ENCODE data around the gene FOXP1.

FOXP1 gene

GRCh38 chr3:71456156-71456555 lies 127.4 kb downstream of the FOXP1 start:
- no peaks in the 10 kb centered on the region for H3K9me3 ChIP-seq (ENCODE audit: control insufficient read depth, low read length)
- 92 to 94% methylated on average over 3 to 4 of the region's 4 CpGs for WGBS, 2 experiments
- H3K27me3 ChIP-seq (ENCODE audit: control insufficient read depth, insufficient read depth, low read length, poor library complexity, severe bottlenecking), result no peaks in the 10 kb centered on the region
- H3K4me3 ChIP-seq (ENCODE audit: insufficient read depth, low read depth, low read length), result no peak overlapping the region
- H3K36me3 ChIP-seq (ENCODE audit: control insufficient read depth, insufficient read depth, low read length), result no peaks in the 10 kb centered on the region
- H3K27ac ChIP-seq (ENCODE audit: insufficient read depth, low read depth, low read length, poor library complexity, severe bottlenecking), result no peak overlapping the region
- H3K4me1 ChIP-seq (ENCODE audit: control insufficient read depth, insufficient read depth, low read length), result peaks cover 5% of the 10 kb centered on the region

- H3K36me3 ChIP-seq (ENCODE audit: control insufficient read depth, insufficient read depth, low read length), result no peaks in the 10 kb centered on the region
- WGBS, 2 experiments, result 94 to 95% methylated on average over 14 to 15 of the region's 15 CpGs
- H3K4me1 ChIP-seq (ENCODE audit: control insufficient read depth, insufficient read depth, low read length), result peaks cover 11% of the 10 kb centered on the region
- H3K9me3 ChIP-seq (ENCODE audit: control insufficient read depth, low read length), result no peaks in the 10 kb centered on the region
- H3K27me3 ChIP-seq (ENCODE audit: control insufficient read depth, insufficient read depth, low read length, poor library complexity, severe bottlenecking), result no peaks in the 10 kb centered on the region
- H3K27ac ChIP-seq (ENCODE audit: insufficient read depth, low read depth, low read length, poor library complexity, severe bottlenecking), result no peak overlapping the region
- H3K4me3 ChIP-seq (ENCODE audit: insufficient read depth, low read depth, low read length), result no peak overlapping the region
Observed at GRCh38 chr3:71454512-71455403, 128.8 kb downstream of the FOXP1 start.

- no peaks in the 10 kb centered on the region for H3K9me3 ChIP-seq (ENCODE audit: control insufficient read depth, low read length)
- H3K27me3 ChIP-seq (ENCODE audit: control insufficient read depth, insufficient read depth, low read length, poor library complexity, severe bottlenecking), result no peaks in the 10 kb centered on the region
- no peak overlapping the region for H3K27ac ChIP-seq (ENCODE audit: insufficient read depth, low read depth, low read length, poor library complexity, severe bottlenecking)
- peaks cover 11% of the 10 kb centered on the region for H3K4me1 ChIP-seq (ENCODE audit: control insufficient read depth, insufficient read depth, low read length)
- H3K36me3 ChIP-seq (ENCODE audit: control insufficient read depth, insufficient read depth, low read length), result no peaks in the 10 kb centered on the region
- 93 to 94% methylated on average over 10 of the region's 10 CpGs for WGBS, 2 experiments
- H3K4me3 ChIP-seq (ENCODE audit: insufficient read depth, low read depth, low read length), result no peak overlapping the region
Observed at GRCh38 chr3:71453822-71454511, 129.6 kb downstream of the FOXP1 start.

- H3K4me3 ChIP-seq (ENCODE audit: insufficient read depth, low read depth, low read length), result no peak overlapping the region
- WGBS, 2 experiments, result 83 to 94% methylated on average over 3 of the region's 3 CpGs
- no peaks in the 10 kb centered on the region for H3K36me3 ChIP-seq (ENCODE audit: control insufficient read depth, insufficient read depth, low read length)
- no peak overlapping the region for H3K27ac ChIP-seq (ENCODE audit: insufficient read depth, low read depth, low read length, poor library complexity, severe bottlenecking)
- H3K9me3 ChIP-seq (ENCODE audit: control insufficient read depth, low read length), result no peaks in the 10 kb centered on the region
- H3K27me3 ChIP-seq (ENCODE audit: control insufficient read depth, insufficient read depth, low read length, poor library complexity, severe bottlenecking), result no peaks in the 10 kb centered on the region
- peaks cover 11% of the 10 kb centered on the region for H3K4me1 ChIP-seq (ENCODE audit: control insufficient read depth, insufficient read depth, low read length)
Observed at GRCh38 chr3:71453319-71453718, 130.2 kb downstream of the FOXP1 start.

- 94 to 96% methylated on average over 5 of the region's 5 CpGs for WGBS, 2 experiments
Observed at GRCh38 chr3:71451812-71452211, 131.7 kb downstream of the FOXP1 start.

GRCh38 chr3:71451060-71451459 lies 132.5 kb downstream of the FOXP1 start:
- Histone ChIP-seq H3K4me1 (ENCODE audit: control insufficient read depth, insufficient read depth, low read length) (peaks cover 14% of the 10 kb centered on the region), H3K36me3 (ENCODE audit: control insufficient read depth, insufficient read depth, low read length) (no peaks in the 10 kb centered on the region), H3K4me3 (ENCODE audit: insufficient read depth, low read depth, low read length) (no peak overlapping the region), H3K27ac (ENCODE audit: insufficient read depth, low read depth, low read length, poor library complexity, severe bottlenecking) (no peak overlapping the region), H3K9me3 (ENCODE audit: control insufficient read depth, low read length) (no peaks in the 10 kb centered on the region), H3K27me3 (ENCODE audit: control insufficient read depth, insufficient read depth, low read length, poor library complexity, severe bottlenecking) (no peaks in the 10 kb centered on the region)
- WGBS, 2 experiments, result 86 to 96% methylated on average over 4 of the region's 4 CpGs

More at GRCh38 chr3:71451812-71452211, 131.7 kb downstream of the FOXP1 start:
- Histone ChIP-seq H3K36me3 (ENCODE audit: control insufficient read depth, insufficient read depth, low read length) (no peaks in the 10 kb centered on the region), H3K9me3 (ENCODE audit: control insufficient read depth, low read length) (no peaks in the 10 kb centered on the region), H3K4me1 (ENCODE audit: control insufficient read depth, insufficient read depth, low read length) (peaks cover 14% of the 10 kb centered on the region), H3K27me3 (ENCODE audit: control insufficient read depth, insufficient read depth, low read length, poor library complexity, severe bottlenecking) (no peaks in the 10 kb centered on the region), H3K4me3 (ENCODE audit: insufficient read depth, low read depth, low read length) (no peak overlapping the region), H3K27ac (ENCODE audit: insufficient read depth, low read depth, low read length, poor library complexity, severe bottlenecking) (no peak overlapping the region)

GRCh38 chr3:71450162-71450561 lies 133.4 kb downstream of the FOXP1 start:
- Histone ChIP-seq H3K36me3 (ENCODE audit: control insufficient read depth, insufficient read depth, low read length) (no peaks in the 10 kb centered on the region), H3K27ac (ENCODE audit: insufficient read depth, low read depth, low read length, poor library complexity, severe bottlenecking) (no peak overlapping the region), H3K4me3 (ENCODE audit: insufficient read depth, low read depth, low read length) (no peak overlapping the region), H3K4me1 (ENCODE audit: control insufficient read depth, insufficient read depth, low read length) (peaks cover 14% of the 10 kb centered on the region), H3K27me3 (ENCODE audit: control insufficient read depth, insufficient read depth, low read length, poor library complexity, severe bottlenecking) (no peaks in the 10 kb centered on the region), H3K9me3 (ENCODE audit: control insufficient read depth, low read length) (no peaks in the 10 kb centered on the region)
- 94 to 95% methylated on average over 6 of the region's 6 CpGs for WGBS, 2 experiments

- 87 to 91% methylated on average over 5 of the region's 5 CpGs for WGBS, 2 experiments
- no peak overlapping the region for H3K27ac ChIP-seq (ENCODE audit: insufficient read depth, low read depth, low read length, poor library complexity, severe bottlenecking)
Observed at GRCh38 chr3:71447803-71448202, 135.7 kb downstream of the FOXP1 start.

GRCh38 chr3:71447197-71447596 lies 136.3 kb downstream of the FOXP1 start:
- H3K4me3 ChIP-seq (ENCODE audit: insufficient read depth, low read depth, low read length), result no peak overlapping the region
- WGBS, 2 experiments, result 91 to 95% methylated on average over 2 of the region's 2 CpGs
- no peaks in the 10 kb centered on the region for H3K27me3 ChIP-seq (ENCODE audit: control insufficient read depth, insufficient read depth, low read length, poor library complexity, severe bottlenecking)
- H3K9me3 ChIP-seq (ENCODE audit: control insufficient read depth, low read length), result no peaks in the 10 kb centered on the region
- no peaks in the 10 kb centered on the region for H3K36me3 ChIP-seq (ENCODE audit: control insufficient read depth, insufficient read depth, low read length)
- peaks cover 9% of the 10 kb centered on the region for H3K4me1 ChIP-seq (ENCODE audit: control insufficient read depth, insufficient read depth, low read length)
- no peak overlapping the region for H3K27ac ChIP-seq (ENCODE audit: insufficient read depth, low read depth, low read length, poor library complexity, severe bottlenecking)

More at GRCh38 chr3:71447803-71448202, 135.7 kb downstream of the FOXP1 start:
- Histone ChIP-seq H3K9me3 (ENCODE audit: control insufficient read depth, low read length) (no peaks in the 10 kb centered on the region), H3K4me3 (ENCODE audit: insufficient read depth, low read depth, low read length) (no peak overlapping the region), H3K36me3 (ENCODE audit: control insufficient read depth, insufficient read depth, low read length) (no peaks in the 10 kb centered on the region), H3K27me3 (ENCODE audit: control insufficient read depth, insufficient read depth, low read length, poor library complexity, severe bottlenecking) (no peaks in the 10 kb centered on the region), H3K4me1 (ENCODE audit: control insufficient read depth, insufficient read depth, low read length) (peaks cover 10% of the 10 kb centered on the region)

GRCh38 chr3:71446734-71447133 lies 136.8 kb downstream of the FOXP1 start:
- no peaks in the 10 kb centered on the region for H3K9me3 ChIP-seq (ENCODE audit: control insufficient read depth, low read length)
- no peak overlapping the region for H3K27ac ChIP-seq (ENCODE audit: insufficient read depth, low read depth, low read length, poor library complexity, severe bottlenecking)
- H3K36me3 ChIP-seq (ENCODE audit: control insufficient read depth, insufficient read depth, low read length), result no peaks in the 10 kb centered on the region
- H3K27me3 ChIP-seq (ENCODE audit: control insufficient read depth, insufficient read depth, low read length, poor library complexity, severe bottlenecking), result no peaks in the 10 kb centered on the region
- H3K4me1 ChIP-seq (ENCODE audit: control insufficient read depth, insufficient read depth, low read length), result peaks cover 9% of the 10 kb centered on the region
- H3K4me3 ChIP-seq (ENCODE audit: insufficient read depth, low read depth, low read length), result no peak overlapping the region
- 80 to 100% methylated on average over 1 of the region's 1 CpG for WGBS, 2 experiments

Data from ectodermal cell (in vitro differentiated cells).